GM19328 (cell line): ENCODE results near the gene PCIF1.
"Not testable (repeated sequence)": the region's sequence is repeated elsewhere in the genome, so short reads cannot be mapped to it uniquely, and the experiment has no call there.

Source experiments
- ATAC-seq: cut with Tn5 transposase; IDR thresholded peaks from one replicate; pipeline ENCODE4 v1.9.1; 2021; ENCODE audit warnings: mild to moderate bottlenecking, moderate library complexity; ENCODE audit not compliant: unreplicated experiment

Gene PCIF1

GRCh38 chr20:45934586-45935415, at the start of gene PCIF1:
PCIF1 (plus strand) TSS chr20:45934683; CDS start chr20:45939000, 4,317 bp downstream.
- peak; percentile 82 for ATAC-seq

GRCh38 chr20:45886590-45887345, 47.7 kb upstream of the PCIF1 start:
- no peak for ATAC-seq

GRCh38 chr20:45887346-45887715, 47.2 kb upstream of the PCIF1 start, which contains the start of gene SPATA25:
SPATA25 (minus strand) TSS chr20:45887622; CDS start chr20:45887590, 32 bp downstream.
- ATAC-seq, result no peak

GRCh38 chr20:45888681-45889080, 45.8 kb upstream of the PCIF1 start:
- ATAC-seq, result no peak

GRCh38 chr20:45890077-45890984, 44.2 kb upstream of the PCIF1 start:
- no peak for ATAC-seq

- ATAC-seq, result peak; percentile 74
Measured at GRCh38 chr20:45890985-45891983, 43.2 kb upstream of the PCIF1 start, which contains the start of the genes CTSA and NEURL2. CTSA (plus strand) TSS chr20:45891335; CDS start chr20:45891569, 234 bp downstream. NEURL2 (minus strand) TSS chr20:45891208; CDS start chr20:45890991, 217 bp downstream.

- no peak for ATAC-seq
Measured at GRCh38 chr20:45892049-45892825, 42.2 kb upstream of the PCIF1 start.

GRCh38 chr20:45892828-45893500, 41.5 kb upstream of the PCIF1 start:
- ATAC-seq, result no peak

GRCh38 chr20:45893831-45894230, 40.7 kb upstream of the PCIF1 start:
- no peak for ATAC-seq

GRCh38 chr20:45894797-45895196, 39.7 kb upstream of the PCIF1 start:
- ATAC-seq, result no peak

- ATAC-seq, result no peak
Measured at GRCh38 chr20:45896641-45897161, 37.8 kb upstream of the PCIF1 start.

- no peak for ATAC-seq
Measured at GRCh38 chr20:45897289-45897688, 37.2 kb upstream of the PCIF1 start.

- no peak for ATAC-seq
Measured at GRCh38 chr20:45897692-45898091, 36.8 kb upstream of the PCIF1 start.

- no peak for ATAC-seq
Measured at GRCh38 chr20:45898285-45898684, 36.2 kb upstream of the PCIF1 start.

- ATAC-seq, result no peak
Measured at GRCh38 chr20:45899046-45899835, 35.2 kb upstream of the PCIF1 start.

GRCh38 chr20:45901332-45901731, 33.2 kb upstream of the PCIF1 start:
- not testable (repeated sequence) for ATAC-seq

GRCh38 chr20:45902199-45902701, 32.2 kb upstream of the PCIF1 start:
- no peak for ATAC-seq
